OCI-LY1 (cell line): ENCODE results near the gene MLC1.

Source experiments
- H2AFZ ChIP-seq: fragments of 200-600 bp; sonication (generic), shearing (Covaris generic); 2 replicates; pipeline ENCODE4 v1.6.0; 2014; ENCODE audit warnings: antibody characterized with exemption, mild to moderate bottlenecking, low read length
- H3F3A ChIP-seq: fragments of 200-600 bp; sonication (generic), shearing (Covaris generic); 2 replicates; pipeline ENCODE4 v1.6.0; 2014; ENCODE audit warnings: mild to moderate bottlenecking, antibody characterized with exemption, low read length, moderate library complexity; ENCODE audit not compliant: insufficient read depth
- H3K27ac ChIP-seq: fragments of 200-600 bp; sonication (generic); 2 replicates; pipeline ENCODE4 v1.5.1; 2014; ENCODE audit warnings: low read length, mixed run types, mild to moderate bottlenecking, low read depth; ENCODE audit not compliant: poor library complexity, severe bottlenecking
- H3K27me3 ChIP-seq: fragments of 200-600 bp; sonication (generic); 2 replicates; pipeline ENCODE4 v1.6.0; 2014; ENCODE audit warnings: antibody characterized with exemption, mild to moderate bottlenecking, low read length, moderate library complexity; ENCODE audit not compliant: insufficient read depth
- H3K36me3 ChIP-seq: fragments of 200-600 bp; sonication (generic); 2 replicates; pipeline ENCODE4 v1.6.1; 2014; ENCODE audit warnings: mild to moderate bottlenecking, antibody characterized with exemption, low read length, moderate library complexity, mixed read lengths; ENCODE audit not compliant: insufficient read depth
- H3K4me1 ChIP-seq: fragments of 200-600 bp; sonication (generic); 2 replicates; pipeline ENCODE4 v1.5.1; 2014; ENCODE audit warnings: mild to moderate bottlenecking, low read length, moderate library complexity; ENCODE audit not compliant: insufficient read depth, severe bottlenecking
- H3K4me2 ChIP-seq: fragments of 200-600 bp; sonication (generic), shearing (Covaris generic); 2 replicates; pipeline ENCODE4 v1.6.1; 2014; ENCODE audit warnings: low read length
- H3K4me3 ChIP-seq: fragments of 200-600 bp; sonication (generic); 2 replicates; pipeline ENCODE4 v1.5.1; 2014; ENCODE audit warnings: low read length, low read depth, mild to moderate bottlenecking, mixed read lengths; ENCODE audit not compliant: poor library complexity, severe bottlenecking
- H3K79me2 ChIP-seq: fragments of 200-600 bp; shearing (Covaris generic); 2 replicates; pipeline ENCODE4 v1.6.1; 2016; ENCODE audit warnings: mixed run types, low read length, mixed read lengths; ENCODE audit not compliant: insufficient read depth
- H3K9ac ChIP-seq: fragments of 200-600 bp; sonication (generic), shearing (Covaris generic); 2 replicates; pipeline ENCODE4 v1.6.1; 2014; ENCODE audit warnings: mild to moderate bottlenecking, low read length, mixed read lengths
- H3K9me2 ChIP-seq: fragments of 200-600 bp; sonication (generic), shearing (Covaris generic); 2 replicates; pipeline ENCODE4 v1.6.1; 2014; ENCODE audit warnings: low read depth, mild to moderate bottlenecking, low read length, mixed read lengths
- H3K9me3 ChIP-seq: fragments of 200-600 bp; shearing (Covaris generic); 2 replicates; pipeline ENCODE4 v1.6.1; 2014; ENCODE audit warnings: low read length, mixed read lengths
- H4K20me1 ChIP-seq: fragments of 200-600 bp; sonication (generic), shearing (Covaris generic); 2 replicates; pipeline ENCODE4 v1.6.0; 2016; ENCODE audit warnings: mild to moderate bottlenecking, low read length; ENCODE audit not compliant: insufficient read depth
- CTCF ChIP-seq: fragments of 200-600 bp; sonication (generic), shearing (Covaris generic); IDR thresholded peaks from 2 replicates; pipeline ENCODE4 v1.5.1; 2017; ENCODE audit warnings: mild to moderate bottlenecking, antibody characterized with exemption, low read length, moderate library complexity, mixed read lengths
- EZH2 ChIP-seq: fragments of 200-600 bp; sonication (generic), shearing (Covaris generic); IDR thresholded peaks from 2 replicates; pipeline ENCODE4 v1.8.0; 2017; ENCODE audit warnings: borderline replicate concordance, mixed run types, mild to moderate bottlenecking, antibody characterized with exemption, low read length, moderate library complexity, mixed read lengths

The MLC1 gene

GRCh38 chr22:50059881-50060262 is 25.4 kb downstream of the MLC1 start:
- Histone ChIP-seq H3K4me1 (peaks cover 38% of the 10 kb centered on the region), H4K20me1 (no peaks in the 10 kb centered on the region), H3K4me3 (no peak overlapping the region), H3K27ac (no peak overlapping the region), H3K9ac (no peak overlapping the region), H3F3A (no peaks in the 10 kb centered on the region), H2AFZ (no peak overlapping the region), H3K9me3 (no peaks in the 10 kb centered on the region), H3K36me3 (no peaks in the 10 kb centered on the region), H3K4me2 (no peak overlapping the region), H3K79me2 (no peaks in the 10 kb centered on the region), H3K9me2 (no peaks in the 10 kb centered on the region), H3K27me3 (no peaks in the 10 kb centered on the region)
- no peak for TF ChIP-seq CTCF
- no peak for TF ChIP-seq EZH2

GRCh38 chr22:50058906-50059880 is 26.0 kb downstream of the MLC1 start:
- H3K4me2 ChIP-seq, result peak overlapping the region; percentile 5; the same call in 1 of the 2 replicates
- H3K27me3 ChIP-seq, result no peaks in the 10 kb centered on the region
- peaks cover 43% of the 10 kb centered on the region for H3K4me1 ChIP-seq
- TF ChIP-seq CTCF, result no peak
- TF ChIP-seq EZH2, result no peak
- H3K4me3 ChIP-seq, result no peak overlapping the region
- H3K9me2 ChIP-seq, result no peaks in the 10 kb centered on the region
- no peaks in the 10 kb centered on the region for H3F3A ChIP-seq
- H3K79me2 ChIP-seq, result no peaks in the 10 kb centered on the region
- H2AFZ ChIP-seq, result no peak overlapping the region
- H4K20me1 ChIP-seq, result no peaks in the 10 kb centered on the region
- H3K36me3 ChIP-seq, result no peaks in the 10 kb centered on the region
- H3K9ac ChIP-seq, result no peak overlapping the region
- H3K9me3 ChIP-seq, result no peaks in the 10 kb centered on the region
- peak overlapping the region; percentile 34 for H3K27ac ChIP-seq

- Histone ChIP-seq H3K9me2 (no peaks in the 10 kb centered on the region), H3K4me2 (peak within 1 kb of the TSS; percentile 5; the same call in 1 of the 2 replicates), H3K9me3 (no peaks in the 10 kb centered on the region), H3K27me3 (no peaks in the 10 kb centered on the region), H3K36me3 (no peaks in the 10 kb centered on the region), H3K4me3 (no peak within 1 kb of the TSS), H3K4me1 (peaks cover 47% of the 10 kb centered on the region), H2AFZ (no peak within 1 kb of the TSS), H3K79me2 (no peaks in the 10 kb centered on the region), H4K20me1 (no peaks in the 10 kb centered on the region), H3K27ac (peak within 1 kb of the TSS; percentile 34), H3F3A (no peaks in the 10 kb centered on the region), H3K9ac (no peak within 1 kb of the TSS)
- no peak for TF ChIP-seq CTCF
- TF ChIP-seq EZH2, result no peak
Observed at GRCh38 chr22:50058061-50058905, 26.9 kb downstream of the MLC1 start, which contains the start of gene TTLL8. TTLL8 (minus strand) TSS chr22:50058298.
